ENCODE measurements around the gene ELP5.

The ELP5 gene, protein sequence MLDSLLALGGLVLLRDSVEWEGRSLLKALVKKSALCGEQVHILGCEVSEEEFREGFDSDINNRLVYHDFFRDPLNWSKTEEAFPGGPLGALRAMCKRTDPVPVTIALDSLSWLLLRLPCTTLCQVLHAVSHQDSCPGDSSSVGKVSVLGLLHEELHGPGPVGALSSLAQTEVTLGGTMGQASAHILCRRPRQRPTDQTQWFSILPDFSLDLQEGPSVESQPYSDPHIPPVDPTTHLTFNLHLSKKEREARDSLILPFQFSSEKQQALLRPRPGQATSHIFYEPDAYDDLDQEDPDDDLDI

DNA sequence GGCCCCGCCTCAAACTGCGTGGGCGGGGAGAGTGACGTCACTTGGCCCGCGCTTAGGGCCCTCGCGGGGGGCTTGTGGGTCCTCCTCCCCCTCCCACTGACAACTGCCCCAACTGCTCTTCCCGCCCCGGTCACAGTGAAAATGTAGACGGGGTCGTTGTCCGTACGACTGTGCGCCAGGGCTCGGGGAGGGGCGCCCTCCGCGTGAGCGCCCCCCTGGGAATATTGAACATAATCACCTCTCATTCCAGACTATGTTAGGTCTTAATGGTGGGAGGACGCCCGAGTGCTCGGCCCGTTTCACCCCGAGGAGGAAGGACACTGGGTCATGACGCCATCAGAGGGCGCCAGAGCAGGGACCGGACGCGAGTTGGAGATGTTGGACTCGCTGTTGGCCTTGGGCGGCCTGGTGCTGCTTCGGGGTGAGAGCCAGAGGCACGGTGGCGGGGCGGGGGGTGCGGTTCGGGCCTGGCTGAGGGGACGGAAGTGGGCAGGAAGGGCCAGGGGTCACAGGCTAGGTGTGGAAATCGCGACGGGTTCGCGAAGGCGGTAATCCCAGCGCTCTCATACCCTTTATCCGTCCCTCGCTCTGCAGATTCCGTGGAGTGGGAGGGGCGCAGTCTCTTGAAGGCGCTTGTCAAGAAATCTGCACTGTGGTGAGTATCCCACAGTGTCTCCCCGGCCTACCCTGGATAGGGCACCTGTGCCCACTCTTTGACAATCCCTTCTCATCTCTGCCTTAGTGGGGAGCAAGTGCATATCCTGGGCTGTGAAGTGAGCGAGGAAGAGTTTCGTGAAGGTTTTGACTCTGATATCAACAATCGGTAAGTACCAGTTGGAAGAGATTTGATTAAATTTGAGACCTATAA lies at the start of gene ELP5:
TSS of gene ELP5 (plus strand) at position 40 of the 868 bp plus-strand sequence. CDS start at position 376, 336 bp downstream.
- peak; percentile 96 for DNase-seq

DNA sequence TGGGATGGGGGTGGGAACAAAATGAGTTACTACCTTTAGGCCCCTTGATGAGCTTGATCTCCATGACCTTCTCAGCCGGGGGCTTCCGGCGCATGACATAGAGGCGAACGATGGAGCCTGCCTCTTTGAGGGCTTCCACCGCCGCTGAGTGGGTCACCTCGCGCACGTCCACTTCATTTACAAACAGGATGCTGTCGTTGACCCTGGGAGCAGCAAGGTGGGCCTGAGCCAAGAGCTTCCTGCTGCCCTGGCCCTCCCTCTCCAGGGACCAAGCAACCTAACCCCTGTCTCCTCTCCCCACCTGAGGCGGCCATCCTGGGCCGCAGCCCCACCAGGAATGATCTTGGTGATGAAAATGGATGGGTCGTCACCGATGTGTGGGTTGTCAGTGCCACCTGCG lies 48.6 kb upstream of the ELP5 start:
- no peak for DNase-seq

DNA sequence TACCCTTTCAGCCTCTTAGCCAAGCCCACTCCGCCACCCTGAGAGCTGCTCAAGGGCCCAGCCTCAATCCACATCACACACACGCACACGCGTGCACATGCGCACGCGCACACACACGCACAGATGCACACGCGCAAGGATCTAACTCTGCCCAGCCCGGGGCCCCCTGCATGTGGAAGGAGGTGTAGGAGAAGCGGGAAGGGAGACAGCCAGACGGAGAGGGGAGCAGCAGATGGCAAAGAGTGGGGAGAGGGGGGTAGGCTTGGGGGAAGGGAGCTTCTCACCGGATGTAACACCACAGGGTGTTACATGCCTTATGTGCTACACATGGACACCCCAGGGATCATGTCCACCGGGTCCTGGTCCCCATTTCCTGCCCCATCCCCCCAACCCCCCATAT lies 47.7 kb upstream of the ELP5 start:
- no peak for DNase-seq

DNA sequence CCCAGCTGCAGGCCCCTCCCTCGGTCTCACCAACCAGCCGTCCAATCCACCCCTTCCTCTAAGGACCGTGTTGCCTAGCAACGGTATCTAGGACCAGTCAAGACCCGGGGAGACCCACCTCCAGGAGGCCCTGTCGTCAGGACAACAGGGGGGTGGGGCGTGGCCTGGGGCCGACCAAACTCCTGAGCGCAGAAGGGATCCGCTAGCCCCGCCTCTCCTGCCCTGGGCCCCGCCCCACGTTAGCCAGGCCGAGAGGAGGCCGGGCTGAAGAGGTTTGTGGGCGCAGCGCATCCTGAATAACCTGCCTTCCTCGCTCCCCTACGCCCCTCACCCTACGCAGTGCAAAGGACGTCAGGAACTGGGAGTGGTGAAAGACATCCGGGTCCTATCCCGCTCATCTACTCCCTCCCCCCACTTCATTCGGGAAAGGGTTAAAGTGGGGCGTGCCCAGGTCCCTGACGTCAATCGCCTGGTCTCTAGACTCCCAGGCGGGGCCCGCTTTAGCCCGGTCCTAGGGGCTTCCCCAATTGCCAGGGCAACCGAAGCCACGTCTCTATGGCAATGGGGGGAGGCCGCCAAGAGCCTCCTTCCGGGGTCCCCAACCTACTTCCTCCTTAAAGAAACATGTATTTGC lies 47.1 kb upstream of the ELP5 start:
- DNase-seq: peak; percentile 93

DNA sequence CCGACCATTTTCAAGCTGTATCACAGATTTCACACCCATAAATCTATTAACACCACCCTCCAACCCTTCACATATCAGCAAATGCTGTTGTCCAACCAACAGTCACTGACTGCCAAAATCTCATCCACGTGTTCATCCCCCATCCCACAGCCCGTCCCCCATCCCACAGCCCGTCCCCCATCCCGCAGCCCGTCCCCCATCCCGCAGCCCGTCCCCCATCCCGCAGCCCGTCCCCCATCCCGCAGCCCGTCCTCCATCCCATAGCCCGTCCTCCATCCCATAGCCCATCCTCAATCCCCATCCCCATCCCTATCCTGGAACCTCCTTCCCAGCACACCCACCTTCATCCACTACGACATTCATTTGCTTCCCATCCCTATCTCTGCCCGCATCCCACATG lies 46.5 kb upstream of the ELP5 start:
- DNase-seq: no peak

DNA sequence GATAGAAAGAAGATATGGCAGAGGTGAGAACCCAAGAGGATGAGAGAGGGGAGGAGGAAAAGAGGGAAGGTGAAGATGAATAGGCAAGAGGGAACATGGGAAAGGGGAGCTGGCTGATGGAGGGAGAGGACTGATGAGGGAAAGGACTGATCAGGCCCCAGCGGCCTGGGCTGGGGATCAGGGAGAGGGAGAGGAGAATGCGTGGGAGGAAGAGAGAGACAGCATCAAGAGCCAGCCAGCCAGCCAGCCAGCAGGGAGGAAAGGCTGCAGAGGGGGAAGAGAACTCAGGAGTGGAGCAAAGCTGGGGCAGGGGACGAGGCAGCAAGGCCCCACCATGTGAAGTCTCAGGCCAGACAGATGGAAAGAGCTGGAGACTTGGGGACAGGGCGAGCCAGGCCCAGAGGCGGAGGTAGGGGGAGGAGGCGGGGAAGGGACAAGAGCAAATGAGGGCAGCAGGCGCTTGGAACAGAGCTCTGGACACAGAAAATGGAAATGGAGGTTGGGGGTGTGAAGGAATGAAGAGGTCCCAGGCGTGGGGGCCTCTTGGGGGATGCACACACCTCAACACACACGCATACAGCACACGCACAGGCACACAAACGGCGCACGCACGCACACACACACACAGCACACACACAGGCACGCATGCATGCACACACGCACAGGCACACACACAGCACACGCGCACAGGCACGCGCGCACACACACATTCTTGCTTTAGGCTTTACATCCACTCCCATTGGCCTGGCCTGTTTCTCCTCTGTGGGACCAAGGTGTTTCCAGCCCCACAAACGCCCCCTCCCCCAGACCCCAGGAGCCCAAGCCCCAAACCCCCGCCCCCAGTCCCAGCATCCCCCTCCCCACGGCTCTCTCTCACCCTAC lies 44.7 kb upstream of the ELP5 start:
- DNase-seq: no peak

DNA sequence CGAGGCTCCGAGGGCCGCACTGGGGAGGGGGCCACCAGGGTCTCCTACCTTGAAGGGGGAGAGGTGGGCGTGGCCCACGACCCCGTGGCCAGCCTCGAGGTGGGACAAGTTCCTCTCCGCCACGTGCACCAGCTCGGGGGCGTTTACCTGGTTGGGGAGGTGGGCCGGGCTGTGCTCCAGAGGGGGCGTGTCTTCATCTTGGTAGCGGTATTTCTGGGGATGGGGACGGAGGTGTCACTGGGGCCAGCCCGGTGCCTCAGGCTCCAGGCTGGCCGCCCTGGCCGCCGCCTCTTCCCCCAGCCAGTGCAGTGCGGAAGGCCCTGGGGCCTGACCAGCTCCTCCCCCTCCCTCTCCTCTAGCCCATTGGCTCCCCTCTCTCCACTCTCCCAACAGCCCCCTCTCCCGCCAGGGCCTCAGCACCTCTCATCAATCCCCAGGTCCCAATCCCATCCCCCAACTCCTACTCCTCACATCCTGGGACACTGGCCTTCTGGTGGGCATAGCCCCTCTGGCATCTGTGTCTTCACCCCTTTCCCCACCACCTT lies 43.9 kb upstream of the ELP5 start:
- DNase-seq: no peak

DNA sequence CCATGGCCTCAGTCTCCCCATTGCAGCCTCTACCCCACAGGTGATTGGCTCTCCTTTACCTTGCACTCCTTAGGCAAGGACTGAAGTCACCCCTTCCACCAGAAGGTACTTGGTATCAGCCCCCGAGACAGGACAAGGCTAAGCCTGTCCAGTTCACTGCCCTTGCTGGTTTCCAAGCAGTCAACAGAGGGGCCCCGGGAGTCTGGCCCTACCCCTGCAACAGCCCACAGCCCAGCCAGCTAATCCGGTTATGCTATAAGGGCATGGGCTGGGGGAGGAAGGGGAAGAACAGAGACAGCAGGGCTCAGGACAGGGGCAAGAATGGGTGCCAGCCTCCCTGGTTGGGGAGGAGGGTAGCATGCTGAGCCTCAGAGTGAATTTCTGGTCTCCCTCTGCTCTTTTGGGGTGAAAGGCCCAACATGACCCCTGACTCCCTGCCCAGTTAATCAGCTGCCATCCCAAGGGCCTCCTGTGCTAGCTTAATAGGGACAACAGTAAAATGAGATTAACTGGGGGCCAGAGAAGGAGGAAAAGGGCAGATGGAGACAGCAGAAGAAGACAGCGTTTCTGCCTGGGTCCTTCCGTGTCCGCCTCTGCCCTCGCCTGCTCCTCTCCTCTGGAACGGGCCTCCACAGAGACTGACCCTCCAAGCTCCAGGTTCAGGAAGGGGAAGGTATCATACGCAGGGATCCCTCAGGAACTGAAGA lies 43.1 kb upstream of the ELP5 start:
- DNase-seq: no peak

DNA sequence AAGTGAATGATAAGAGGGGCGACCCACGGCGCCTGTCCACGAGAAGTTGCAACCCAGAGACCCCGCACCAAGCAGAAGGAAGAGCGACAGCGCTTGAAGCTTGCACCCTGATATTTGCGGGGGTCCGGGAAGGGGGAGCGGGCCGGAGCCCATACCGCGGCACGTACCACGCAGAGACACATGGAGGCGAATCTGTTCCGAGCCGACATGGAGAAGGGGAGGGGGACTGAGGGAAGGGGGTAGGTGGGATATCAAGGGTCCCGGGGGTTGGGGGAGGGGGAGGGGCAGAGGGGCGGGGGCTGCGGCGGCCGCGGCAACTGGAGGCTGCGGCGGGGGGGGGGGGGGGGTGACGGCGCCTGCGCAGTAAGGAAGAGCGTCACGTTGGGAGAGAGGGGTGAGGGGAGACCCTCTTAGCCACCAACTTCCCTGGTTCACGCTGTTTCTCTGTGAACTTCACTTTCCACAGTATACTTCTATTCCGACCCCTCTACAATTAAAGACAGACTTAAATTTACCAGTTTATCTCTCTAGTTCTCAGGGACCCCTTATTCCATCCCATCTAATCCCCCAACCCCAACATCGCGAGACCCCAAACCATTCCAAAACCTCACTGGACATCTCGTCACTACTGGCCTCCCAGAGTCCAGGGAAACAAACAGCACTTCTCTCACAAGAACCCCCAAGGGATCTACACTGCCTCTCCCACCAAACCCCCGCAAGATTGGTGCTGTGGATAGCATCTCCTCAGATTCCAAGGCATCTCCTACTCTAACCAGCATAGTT lies 40.3 kb upstream of the ELP5 start:
- DNase-seq: no peak

DNA sequence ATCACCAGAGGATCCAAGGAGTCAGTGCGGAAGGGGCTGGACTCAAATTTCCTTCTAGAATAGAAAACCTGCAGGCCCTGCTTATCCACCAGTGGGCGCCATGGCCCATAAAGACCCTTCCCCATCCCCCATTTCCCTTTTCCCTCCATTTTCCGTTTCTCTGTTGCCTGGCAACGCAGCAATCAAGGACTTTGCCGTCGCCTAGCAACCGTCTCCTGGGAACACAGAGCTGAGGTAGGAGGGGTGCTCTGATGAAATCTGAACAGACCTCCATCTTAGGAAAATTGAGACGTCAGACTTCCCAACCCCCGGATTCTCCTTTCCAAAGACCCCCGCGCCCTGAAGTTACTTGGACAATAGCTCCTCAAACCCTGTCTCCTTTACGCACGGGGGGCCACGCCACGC lies 38.1 kb upstream of the ELP5 start:
- peak; percentile 89 for DNase-seq

DNA sequence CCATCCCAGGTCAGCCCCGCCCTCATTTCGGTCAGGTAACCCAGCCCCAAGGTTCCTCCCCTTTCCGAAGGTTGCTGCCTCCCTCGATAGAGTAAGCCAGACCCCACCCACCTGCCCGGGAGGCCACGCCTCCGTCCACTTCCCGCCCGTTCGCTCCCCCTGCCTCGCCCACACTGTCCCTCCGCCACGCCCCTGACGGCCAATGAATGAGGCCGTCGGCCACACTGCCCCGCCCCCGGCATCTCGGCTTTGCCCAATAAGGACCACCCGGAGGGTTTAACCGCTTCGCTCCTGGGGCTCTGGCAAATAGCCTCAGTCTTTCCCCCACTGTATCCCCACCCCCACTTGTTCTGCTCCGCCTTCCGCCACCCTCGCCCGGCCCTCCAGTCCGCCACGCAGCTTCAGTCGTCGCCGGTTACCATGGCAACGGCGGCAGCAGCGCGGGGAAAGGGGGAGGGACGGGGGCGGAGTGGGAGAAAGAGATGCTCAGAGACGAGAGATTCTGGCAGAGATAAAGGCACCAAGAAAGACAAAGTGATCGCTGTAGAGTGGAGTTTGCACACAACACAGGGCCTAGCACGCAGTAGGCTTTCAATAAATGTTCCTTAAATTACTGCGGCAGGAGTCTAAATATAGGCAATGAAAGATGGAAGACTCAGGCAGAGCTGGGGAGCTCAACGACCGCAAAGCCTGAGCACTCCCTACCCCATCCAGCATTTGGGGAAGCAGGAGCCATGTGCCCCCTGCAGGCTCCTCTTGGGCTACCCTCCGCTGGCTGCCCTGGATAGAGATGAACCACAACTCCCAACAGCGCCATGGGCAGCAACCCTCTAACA lies 37.5 kb upstream of the ELP5 start:
- DNase-seq: peak; percentile 99

DNA sequence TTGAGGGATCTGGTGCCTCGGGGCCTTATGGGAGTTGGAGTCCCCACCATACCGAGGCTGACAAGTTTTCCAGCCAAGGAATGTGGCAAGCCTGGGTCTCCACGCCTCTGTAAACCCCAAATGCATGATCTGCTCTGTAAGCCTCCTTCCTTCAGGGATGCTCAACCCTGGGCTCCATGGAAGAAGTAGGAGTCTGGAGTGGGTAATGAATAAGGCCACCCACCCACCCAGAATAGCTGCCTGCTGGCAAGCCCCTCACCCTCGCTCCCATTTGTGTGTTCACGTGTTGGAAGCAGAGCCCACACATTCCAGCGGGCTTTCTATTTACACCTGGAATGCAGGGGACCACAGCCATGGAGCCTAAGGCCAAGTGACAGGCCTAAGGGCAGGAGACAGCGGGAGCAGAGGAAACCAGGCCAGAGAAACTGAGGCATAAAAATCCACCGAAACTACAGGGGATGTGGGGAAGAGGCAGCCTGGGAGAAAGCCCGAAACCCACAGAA lies 36.8 kb upstream of the ELP5 start:
- peak; percentile 94 for DNase-seq

DNA sequence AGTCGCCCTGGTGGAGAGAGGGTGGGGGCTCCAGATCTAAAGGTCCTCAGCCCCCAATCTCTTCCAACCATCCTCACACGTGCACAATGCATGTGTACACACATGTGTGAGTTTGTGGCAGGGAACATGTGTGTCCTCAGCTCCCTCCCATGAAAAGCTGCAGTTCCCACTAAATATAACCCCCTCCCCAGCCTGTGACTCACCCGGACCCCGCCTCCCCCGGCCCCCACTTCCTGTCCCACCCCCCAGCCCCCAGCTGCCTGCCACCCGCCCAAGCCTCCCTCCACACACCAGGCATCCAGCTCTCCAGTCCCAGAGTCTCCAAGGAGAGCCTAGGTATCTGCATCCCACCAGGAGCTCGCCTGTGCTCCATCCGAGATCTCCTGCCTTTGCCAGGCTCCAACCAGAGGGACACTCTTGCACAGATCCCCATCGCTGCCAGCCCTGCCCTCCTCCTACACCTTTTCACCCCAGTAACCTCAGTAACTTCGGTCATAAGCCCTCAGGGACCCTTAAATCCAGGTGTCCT lies 36.3 kb upstream of the ELP5 start:
- DNase-seq: peak; percentile 66

DNA sequence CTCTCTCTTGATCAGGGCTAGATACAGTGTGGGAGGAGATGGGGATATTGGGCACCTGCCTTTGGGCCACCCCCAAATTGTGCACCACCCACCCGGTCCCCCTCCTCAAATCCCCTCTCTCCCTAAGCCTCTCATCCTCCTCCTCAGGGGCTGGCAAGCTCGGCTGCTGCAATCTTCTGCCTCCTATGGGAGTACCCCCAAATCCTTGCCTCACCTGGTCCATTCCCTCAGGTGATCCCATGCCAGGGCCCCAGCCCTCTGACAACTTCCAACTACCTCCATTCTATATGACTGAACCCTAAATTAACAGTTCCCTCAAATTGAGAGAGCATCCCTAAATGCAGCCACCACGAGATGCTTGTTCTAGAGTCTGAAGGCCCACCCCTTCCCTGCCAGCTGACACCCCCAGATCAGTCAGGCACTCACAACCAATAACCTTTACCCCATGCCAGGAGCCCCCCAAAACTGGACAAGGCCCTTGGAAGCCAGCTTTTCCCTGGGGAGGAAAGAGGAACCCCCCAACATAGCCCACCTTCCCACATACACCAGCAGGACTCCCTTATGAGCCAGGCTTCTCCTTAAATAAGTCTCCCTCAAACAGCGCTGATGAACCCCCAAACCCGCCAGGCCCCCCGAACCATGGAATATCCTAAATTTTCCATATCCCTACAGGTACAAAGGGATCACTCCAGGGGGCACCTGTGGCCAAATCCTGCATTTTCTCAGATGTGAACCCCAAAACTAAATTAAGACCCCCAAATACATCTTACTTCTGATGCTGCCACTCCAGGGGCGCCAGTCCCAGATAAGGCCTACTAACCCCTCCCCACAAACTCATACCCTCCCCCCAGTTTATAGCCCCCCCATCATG lies 35.5 kb upstream of the ELP5 start:
- DNase-seq: no peak

DNA sequence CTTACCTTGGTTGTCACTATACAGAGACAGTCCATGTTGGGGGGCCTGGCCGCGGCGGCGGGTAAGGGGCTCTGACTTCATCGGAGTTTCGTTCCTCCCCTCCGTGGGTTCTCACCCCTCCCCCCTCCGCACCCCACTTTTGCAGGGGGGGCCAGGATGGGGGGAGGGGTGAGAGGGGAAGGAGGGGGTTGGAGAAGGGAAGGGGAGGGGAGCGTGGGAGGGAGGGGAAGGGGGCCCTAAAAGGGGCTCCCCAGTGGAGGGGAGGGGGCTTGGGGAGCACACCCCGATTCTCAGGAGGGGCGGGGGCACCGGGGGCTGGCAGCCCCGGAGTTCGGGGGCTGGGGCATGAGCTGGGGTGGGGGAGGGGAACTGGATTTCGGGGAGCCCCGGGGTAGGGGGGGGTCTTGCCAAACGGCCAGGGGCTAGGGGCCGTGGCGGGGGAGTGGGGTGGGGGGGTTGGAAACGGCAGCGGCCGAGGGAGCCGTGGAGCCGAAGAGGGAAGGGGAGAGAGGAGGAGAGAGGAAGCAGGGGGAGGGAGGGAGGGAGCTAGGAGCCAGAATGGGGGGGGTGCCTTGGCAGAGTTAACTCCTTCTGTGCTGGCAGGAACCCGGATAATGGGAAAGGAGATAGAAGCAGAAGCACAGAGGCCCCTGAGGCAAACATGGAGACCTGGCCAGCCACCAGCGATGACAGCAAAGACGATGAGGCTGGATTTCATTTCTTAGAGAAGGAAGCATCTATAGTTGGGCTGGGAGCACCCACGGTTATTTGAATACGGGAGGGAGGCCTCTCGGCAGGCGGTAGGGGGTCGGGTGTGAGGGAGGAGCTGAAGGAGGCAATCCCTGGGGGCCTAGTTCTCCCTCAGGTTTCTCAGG lies 34.7 kb upstream of the ELP5 start:
- DNase-seq: peak; percentile 87

DNA sequence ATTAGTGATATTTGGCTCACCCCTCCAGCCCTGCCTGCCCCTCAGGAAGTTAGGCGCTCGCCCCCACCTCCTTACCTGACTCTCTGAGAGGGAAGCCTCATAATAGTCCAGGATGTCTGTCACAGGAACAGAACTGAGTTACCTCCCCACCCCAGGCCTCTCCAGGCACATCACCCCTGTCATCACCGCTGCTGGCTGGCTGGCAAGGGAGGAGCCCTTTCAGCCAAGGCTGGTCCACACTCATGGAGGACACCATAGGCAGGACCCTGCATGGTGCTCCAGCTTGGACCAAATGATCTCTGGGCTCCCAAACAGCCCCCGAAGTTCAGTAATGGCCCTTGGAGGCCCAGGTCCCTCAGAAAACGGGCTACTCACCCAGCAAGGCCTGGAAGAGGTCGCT lies 33.8 kb upstream of the ELP5 start:
- DNase-seq: no peak

DNA sequence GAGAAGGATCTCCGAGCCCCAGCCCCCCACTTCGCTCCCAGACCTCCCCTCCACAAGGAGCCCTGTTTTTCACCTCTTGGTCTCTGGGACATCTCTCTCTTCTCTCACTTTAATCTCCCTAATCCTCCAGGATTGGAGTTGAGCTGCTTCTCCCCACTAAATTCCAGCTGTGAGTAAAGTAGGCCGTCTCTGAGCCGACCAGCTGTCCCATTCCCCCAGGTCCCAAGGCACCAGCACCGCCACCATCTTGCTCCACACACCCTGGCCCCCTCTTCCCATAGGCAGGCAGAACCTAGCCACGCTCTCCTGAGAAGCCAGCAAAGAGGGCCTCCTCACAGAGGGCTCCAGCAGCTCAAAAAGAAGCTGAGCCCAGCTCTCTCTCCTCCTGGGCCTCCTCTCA lies 33.3 kb upstream of the ELP5 start:
- no peak for DNase-seq

Measured in left hindlimb (tissue), 1 donor.